Measurements from ENCODE around the gene RPL23. TPM values are rescaled to one million over a fixed set of nuclear protein-coding genes. Genes with fewer than 3 reads are reported as not detected.

The RPL23 gene
- total and polyA plus RNA-seq, 9 of the 15 experiments (the other 6 are each of a cell fraction or from before 2014, with no cell fraction given), result 1,745 to 3,667 (median 3,096) TPM

DNA sequence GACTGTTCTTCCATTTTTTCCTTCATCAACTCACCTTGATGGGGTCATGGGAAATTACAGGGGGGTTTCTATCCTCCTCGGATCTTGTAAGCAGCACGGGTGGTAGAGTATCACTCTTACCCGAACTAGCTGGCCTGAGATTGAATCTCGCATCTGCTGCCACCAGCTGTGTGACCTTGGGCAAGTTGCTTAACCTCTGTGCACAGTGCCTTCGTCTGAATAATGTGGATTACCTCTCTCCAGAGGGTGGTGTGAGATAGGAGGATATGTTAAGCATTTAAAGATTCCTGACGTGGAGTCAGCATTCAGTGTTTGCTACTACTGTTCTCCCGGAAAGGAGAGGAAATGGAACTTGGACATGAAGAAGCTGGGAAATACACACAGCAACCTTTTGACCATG, 40.8 kb upstream of the RPL23 start (continued):
- peak; percentile 94 for TF ChIP-seq TEAD4 (IDR thresholded peaks at IDR 0.05; ENCODE audit: low read length)
- no peak for TF ChIP-seq TEAD4 (CRISPR knock-in tag; IDR thresholded peaks at IDR 0.05; ENCODE audit: borderline replicate concordance)
- no peak for TF ChIP-seq ZNF384 (IDR thresholded peaks at IDR 0.05; ENCODE audit: low read depth, low read length)
- TF ChIP-seq FOS (IDR thresholded peaks at IDR 0.05; ENCODE audit: extremely low read depth, insufficient read length), result no peak
- TF ChIP-seq POLR2H (tag; IDR thresholded peaks at IDR 0.05; ENCODE audit: low read depth), result no peak
- TF ChIP-seq SMAD1 (IDR thresholded peaks at IDR 0.05; ENCODE audit: low read depth, low read length, partially characterized antibody), result no peak
- TF ChIP-seq NCOA6 (IDR thresholded peaks at IDR 0.05), result no peak
- TF ChIP-seq RHOXF2B (CRISPR knock-in tag; conservative IDR thresholded peaks at IDR 0.05), result no peak
- TF ChIP-seq TCF3 (CRISPR knock-in tag; IDR thresholded peaks at IDR 0.05), result peak; percentile 85
- TF ChIP-seq DPF2 (IDR thresholded peaks at IDR 0.05), result peak; percentile 77
- no peak for TF ChIP-seq XRCC3 (IDR thresholded peaks at IDR 0.05)
- peak; percentile 62 to 64; a peak in 3 of 4 replicates for TF ChIP-seq TRIM24 (IDR thresholded peaks at IDR 0.05)
- TF ChIP-seq, protein P1, sequence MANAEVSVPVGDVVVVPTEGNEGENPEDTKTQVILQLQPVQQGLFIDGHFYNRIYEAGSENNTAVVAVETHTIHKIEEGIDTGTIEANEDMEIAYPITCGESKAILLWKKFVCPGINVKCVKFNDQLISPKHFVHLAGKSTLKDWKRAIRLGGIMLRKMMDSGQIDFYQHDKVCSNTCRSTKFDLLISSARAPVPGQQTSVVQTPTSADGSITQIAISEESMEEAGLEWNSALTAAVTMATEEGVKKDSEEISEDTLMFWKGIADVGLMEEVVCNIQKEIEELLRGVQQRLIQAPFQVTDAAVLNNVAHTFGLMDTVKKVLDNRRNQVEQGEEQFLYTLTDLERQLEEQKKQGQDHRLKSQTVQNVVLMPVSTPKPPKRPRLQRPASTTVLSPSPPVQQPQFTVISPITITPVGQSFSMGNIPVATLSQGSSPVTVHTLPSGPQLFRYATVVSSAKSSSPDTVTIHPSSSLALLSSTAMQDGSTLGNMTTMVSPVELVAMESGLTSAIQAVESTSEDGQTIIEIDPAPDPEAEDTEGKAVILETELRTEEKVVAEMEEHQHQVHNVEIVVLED (CRISPR knock-in tag; IDR thresholded peaks at IDR 0.05), result no peak
- TF ChIP-seq DNMT1 (IDR thresholded peaks at IDR 0.05), result no peak
- TF ChIP-seq NCOR1 (IDR thresholded peaks at IDR 0.05), result peak; percentile 84
- TF ChIP-seq, protein P2, sequence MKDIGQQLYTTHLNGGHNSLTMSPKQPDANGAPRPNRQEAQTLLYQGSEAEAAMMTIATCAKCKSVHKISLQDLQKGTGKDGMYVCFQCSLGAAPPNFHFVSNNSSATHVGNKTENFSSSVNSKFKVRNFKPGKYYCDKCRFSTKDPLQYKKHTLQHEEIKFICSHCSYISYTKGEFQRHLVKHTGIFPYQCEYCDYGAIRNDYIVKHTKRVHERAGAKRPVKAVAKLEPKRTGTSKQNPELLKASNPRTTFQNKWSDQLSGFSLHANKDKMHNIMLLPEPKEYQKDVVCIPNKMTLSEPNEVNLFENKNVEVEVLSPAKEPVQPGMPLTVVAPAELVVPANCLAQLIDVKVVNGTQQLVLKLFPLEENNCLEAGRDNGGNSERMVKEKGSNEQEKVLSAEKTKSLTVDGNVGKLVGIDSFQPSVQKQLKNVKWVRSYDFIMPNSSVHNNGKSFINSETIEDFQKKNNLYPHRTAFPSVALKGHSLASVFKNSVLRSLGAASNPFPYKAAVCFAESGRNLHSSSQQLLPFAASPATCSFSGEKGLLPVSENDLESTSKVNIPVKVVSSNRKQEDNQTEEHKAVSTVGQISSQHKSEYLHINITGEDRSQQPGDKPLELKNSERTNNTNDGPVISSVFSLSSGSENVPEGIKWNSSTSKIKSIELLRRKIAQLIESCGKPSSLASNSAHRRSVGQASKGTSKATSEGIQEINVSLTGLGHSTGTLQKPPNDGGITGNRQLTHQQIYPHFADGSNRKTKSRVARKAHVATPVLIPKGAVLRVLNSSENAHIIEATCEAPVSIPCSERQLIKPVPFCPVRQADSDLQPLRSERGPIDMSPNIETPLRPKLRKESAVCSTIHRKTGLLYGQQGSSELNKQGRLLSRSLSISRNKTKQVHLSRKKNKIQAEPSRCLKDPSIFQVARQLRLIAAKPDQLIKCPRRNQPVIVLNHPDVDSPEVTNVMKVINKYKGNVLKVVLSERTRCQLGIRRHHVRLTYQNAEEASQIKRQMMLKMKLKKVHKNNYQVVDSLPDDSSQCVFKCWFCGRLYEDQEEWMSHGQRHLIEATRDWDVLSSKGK (CRISPR knock-in tag; IDR thresholded peaks at IDR 0.05), result no peak
- no peak for TF ChIP-seq ETS2 (tag; IDR thresholded peaks at IDR 0.05; ENCODE audit: borderline replicate concordance, poor library complexity, severe bottlenecking)
- peak; percentile 91 to 92 for TF ChIP-seq KDM1A (IDR thresholded peaks at IDR 0.05)
- TF ChIP-seq KHSRP (IDR thresholded peaks at IDR 0.05), result no peak
- TF ChIP-seq, protein P3, sequence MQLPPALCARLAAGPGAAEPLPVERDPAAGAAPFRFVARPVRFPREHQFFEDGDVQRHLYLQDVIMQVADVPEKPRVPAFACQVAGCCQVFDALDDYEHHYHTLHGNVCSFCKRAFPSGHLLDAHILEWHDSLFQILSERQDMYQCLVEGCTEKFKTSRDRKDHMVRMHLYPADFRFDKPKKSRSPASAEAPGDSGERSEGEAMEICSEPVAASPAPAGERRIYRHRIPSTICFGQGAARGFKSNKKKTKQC (CRISPR knock-in tag; IDR thresholded peaks at IDR 0.05), result no peak
- TF ChIP-seq GATAD2B (IDR thresholded peaks at IDR 0.05; ENCODE audit: borderline replicate concordance), result 0 out of 2 replicates have a peak, but pooled peaks have one; percentile 39
- TF ChIP-seq, protein P4, sequence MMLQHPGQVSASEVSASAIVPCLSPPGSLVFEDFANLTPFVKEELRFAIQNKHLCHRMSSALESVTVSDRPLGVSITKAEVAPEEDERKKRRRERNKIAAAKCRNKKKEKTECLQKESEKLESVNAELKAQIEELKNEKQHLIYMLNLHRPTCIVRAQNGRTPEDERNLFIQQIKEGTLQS (IDR thresholded peaks at IDR 0.05), result no peak
- TF ChIP-seq, protein P4 (CRISPR knock-in tag; conservative IDR thresholded peaks at IDR 0.05), result no peak
- TF ChIP-seq ZNF133 (CRISPR knock-in tag; IDR thresholded peaks at IDR 0.05), result no peak
- no peak for TF ChIP-seq ZNF785 (CRISPR knock-in tag; IDR thresholded peaks at IDR 0.05)
- TF ChIP-seq, protein P5, sequence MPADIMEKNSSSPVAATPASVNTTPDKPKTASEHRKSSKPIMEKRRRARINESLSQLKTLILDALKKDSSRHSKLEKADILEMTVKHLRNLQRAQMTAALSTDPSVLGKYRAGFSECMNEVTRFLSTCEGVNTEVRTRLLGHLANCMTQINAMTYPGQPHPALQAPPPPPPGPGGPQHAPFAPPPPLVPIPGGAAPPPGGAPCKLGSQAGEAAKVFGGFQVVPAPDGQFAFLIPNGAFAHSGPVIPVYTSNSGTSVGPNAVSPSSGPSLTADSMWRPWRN (IDR thresholded peaks at IDR 0.05; ENCODE audit: low read depth), result no peak
- peak; percentile 39; the same call in 1 of the 2 replicates for TF ChIP-seq SMARCA4 (IDR thresholded peaks at IDR 0.05)
